ENCODE results near the gene ABCE1. TPM values are rescaled to one million over a fixed set of nuclear protein-coding genes. Genes with fewer than 3 reads are reported as not detected.

Gene ABCE1
- total RNA-seq, 1 experiment from 2014 or later: 73.7 TPM

DNA sequence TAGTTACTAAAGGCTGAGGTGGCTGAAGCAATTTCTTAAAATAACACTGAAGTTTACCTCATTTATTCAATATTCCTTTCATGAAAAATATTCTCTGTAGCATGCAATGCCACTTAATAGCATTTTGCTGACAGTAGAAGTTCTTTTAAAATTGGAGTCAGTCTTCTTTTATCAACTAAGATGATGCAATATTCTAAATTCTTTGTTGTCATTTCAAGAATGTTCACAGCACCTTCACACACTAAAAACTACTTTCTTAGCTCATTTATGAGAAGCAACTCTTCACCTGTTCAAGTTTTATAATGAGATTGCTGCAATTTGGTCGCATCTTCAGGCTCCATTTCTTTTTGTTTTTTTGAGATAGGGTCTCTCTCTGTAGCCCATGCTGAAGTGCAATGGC is 48.9 kb upstream of the ABCE1 start:
- BruUV-seq (replicated peaks): no TSS peak
- ChIA-PET POLR2A (no interaction called here), CTCF (no interaction called here)
- TF ChIP-seq, protein P1, sequence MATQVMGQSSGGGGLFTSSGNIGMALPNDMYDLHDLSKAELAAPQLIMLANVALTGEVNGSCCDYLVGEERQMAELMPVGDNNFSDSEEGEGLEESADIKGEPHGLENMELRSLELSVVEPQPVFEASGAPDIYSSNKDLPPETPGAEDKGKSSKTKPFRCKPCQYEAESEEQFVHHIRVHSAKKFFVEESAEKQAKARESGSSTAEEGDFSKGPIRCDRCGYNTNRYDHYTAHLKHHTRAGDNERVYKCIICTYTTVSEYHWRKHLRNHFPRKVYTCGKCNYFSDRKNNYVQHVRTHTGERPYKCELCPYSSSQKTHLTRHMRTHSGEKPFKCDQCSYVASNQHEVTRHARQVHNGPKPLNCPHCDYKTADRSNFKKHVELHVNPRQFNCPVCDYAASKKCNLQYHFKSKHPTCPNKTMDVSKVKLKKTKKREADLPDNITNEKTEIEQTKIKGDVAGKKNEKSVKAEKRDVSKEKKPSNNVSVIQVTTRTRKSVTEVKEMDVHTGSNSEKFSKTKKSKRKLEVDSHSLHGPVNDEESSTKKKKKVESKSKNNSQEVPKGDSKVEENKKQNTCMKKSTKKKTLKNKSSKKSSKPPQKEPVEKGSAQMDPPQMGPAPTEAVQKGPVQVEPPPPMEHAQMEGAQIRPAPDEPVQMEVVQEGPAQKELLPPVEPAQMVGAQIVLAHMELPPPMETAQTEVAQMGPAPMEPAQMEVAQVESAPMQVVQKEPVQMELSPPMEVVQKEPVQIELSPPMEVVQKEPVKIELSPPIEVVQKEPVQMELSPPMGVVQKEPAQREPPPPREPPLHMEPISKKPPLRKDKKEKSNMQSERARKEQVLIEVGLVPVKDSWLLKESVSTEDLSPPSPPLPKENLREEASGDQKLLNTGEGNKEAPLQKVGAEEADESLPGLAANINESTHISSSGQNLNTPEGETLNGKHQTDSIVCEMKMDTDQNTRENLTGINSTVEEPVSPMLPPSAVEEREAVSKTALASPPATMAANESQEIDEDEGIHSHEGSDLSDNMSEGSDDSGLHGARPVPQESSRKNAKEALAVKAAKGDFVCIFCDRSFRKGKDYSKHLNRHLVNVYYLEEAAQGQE (IDR thresholded peaks at IDR 0.05; ENCODE audit: insufficient read depth in 1 of 2, low read depth in 2 of 2, low read length in 1 of 2): no peak
- no peak for TF ChIP-seq SIN3A (IDR thresholded peaks at IDR 0.05; ENCODE audit: borderline replicate concordance, insufficient read depth, low read depth, low read length)
- in situ Hi-C loops (cut with HindIII; ENCODE audit: low pct_unique_long_range_greater_than_20kb, low sequenced_read_pairs) (no loop called here), intact Hi-C loops (cut with micrococcal nuclease; ENCODE audit: unreplicated experiment) (no loop called here)
- Histone ChIP-seq H3K9me3 (ENCODE audit: control insufficient read depth, insufficient read depth, low read depth, low read length) (no peaks in the 10 kb centered on the region), H3K27ac (ENCODE audit: low read length) (no peak overlapping the region), H3K4me3 (ENCODE audit: low read depth in 2 of 2, low read length in 2 of 2) (no peak overlapping the region), H3K36me3 (ENCODE audit: control insufficient read depth, insufficient read depth, low read length) (no peaks in the 10 kb centered on the region), H3K4me1 (ENCODE audit: control insufficient read depth, insufficient read depth, low read length) (no peaks in the 10 kb centered on the region), H3K27me3 (ENCODE audit: control insufficient read depth, insufficient read depth, low read length) (no peaks in the 10 kb centered on the region)
- DNase-seq (ENCODE audit: low read depth, low spot score) (no peak), ATAC-seq (no peak)

DNA sequence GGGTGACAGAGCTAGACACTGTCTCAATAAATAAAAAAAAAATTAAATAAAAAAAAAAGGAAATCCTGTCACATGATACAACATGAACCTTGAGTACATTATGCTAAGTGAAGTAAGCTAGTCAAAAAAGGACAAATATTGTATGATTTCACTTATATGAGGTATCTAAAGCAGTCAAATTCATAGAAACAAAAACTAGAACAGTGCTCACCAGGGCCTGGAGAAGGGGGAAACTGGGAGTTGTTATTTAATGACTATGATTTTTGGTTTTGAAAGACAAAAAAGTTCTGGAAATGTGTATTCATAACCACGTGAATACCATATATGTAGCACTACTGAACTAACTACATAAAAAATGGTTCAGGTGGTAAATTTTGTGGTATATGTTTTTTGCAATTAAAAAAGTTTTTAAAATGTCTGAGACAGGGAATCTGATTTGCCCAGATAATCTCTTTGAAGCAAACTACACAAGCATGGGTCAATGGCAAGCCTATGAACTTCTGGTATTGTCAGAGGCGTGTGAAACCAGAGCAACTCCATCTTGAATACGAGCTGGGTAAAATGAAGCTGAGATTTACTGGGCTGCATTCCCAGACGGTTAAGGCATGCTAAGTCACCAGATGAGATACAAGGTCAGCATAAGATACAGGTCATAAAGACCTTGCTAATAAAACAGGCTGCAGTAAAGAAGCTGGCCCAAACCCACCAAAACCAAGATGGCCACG is 42.4 kb upstream of the ABCE1 start:
- Histone ChIP-seq H3K4me1 (ENCODE audit: control insufficient read depth, insufficient read depth, low read length) (no peaks in the 10 kb centered on the region), H3K4me3 (ENCODE audit: low read depth in 2 of 2, low read length in 2 of 2) (no peak overlapping the region), H3K9me3 (ENCODE audit: control insufficient read depth, insufficient read depth, low read depth, low read length) (no peaks in the 10 kb centered on the region), H3K27ac (ENCODE audit: low read length) (no peak overlapping the region), H3K27me3 (ENCODE audit: control insufficient read depth, insufficient read depth, low read length) (no peaks in the 10 kb centered on the region), H3K36me3 (ENCODE audit: control insufficient read depth, insufficient read depth, low read length) (no peaks in the 10 kb centered on the region; the same call in 1 of the 2 replicates)
- CTCF ChIA-PET: no interaction called here
- DNase-seq (ENCODE audit: low read depth, low spot score) (no peak), ATAC-seq (no peak)
- in situ Hi-C loops (cut with HindIII; ENCODE audit: low pct_unique_long_range_greater_than_20kb, low sequenced_read_pairs): no loop called here
- intact Hi-C loops (cut with micrococcal nuclease; ENCODE audit: unreplicated experiment): no loop called here
- BruUV-seq (replicated peaks): no TSS peak
- no peak for TF ChIP-seq TCF7L2 (IDR thresholded peaks at IDR 0.05; ENCODE audit: low read depth, low read length)
- POLR2A ChIA-PET: no interaction called here

DNA sequence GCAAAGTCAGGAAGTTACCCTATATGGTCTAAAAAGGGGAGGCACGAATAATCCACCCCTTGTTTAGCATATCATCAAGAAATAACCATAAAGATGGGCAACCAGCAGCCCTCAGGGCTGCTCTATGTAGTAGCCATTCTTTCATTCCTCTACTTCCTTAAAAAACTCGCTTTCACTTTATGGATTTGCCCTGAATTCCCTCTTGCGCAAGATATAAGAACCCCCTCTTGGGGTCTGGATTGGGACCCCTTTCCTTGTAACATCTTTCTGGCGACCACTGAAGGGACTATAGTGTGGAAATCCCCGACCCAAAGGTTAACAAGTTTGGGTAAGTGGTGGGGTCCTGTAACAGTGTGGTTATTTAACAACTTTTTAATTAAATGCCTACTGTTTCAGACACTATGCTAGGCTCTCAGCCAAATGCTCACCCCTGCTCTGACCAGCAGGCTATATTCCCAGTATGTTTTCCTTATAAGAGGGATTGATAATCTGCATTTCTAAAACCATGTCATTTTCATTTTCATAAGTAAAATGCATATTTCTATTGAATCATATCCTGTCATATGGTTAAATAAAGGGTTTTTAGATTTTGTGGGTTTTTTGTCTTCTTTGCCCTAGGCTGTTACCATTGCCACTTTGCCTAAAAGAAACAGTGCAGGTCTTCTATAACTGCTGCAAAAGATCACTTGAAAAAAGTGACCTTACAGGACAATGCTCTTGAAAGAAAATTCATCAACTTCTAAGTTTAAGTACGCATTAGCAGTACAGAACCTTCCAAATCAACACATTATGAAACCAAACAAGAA is 41.6 kb upstream of the ABCE1 start:
- ChIA-PET CTCF (no interaction called here), POLR2A (no interaction called here)
- no peaks in the 10 kb centered on the region for H3K9me3 ChIP-seq (ENCODE audit: control insufficient read depth, insufficient read depth, low read depth, low read length)
- BruUV-seq (replicated peaks): no TSS peak
- H3K27ac ChIP-seq (ENCODE audit: low read length): no peak overlapping the region
- no peaks in the 10 kb centered on the region for H3K27me3 ChIP-seq (ENCODE audit: control insufficient read depth, insufficient read depth, low read length)
- in situ Hi-C loops (cut with HindIII; ENCODE audit: low pct_unique_long_range_greater_than_20kb, low sequenced_read_pairs) (no loop called here), intact Hi-C loops (cut with micrococcal nuclease; ENCODE audit: unreplicated experiment) (no loop called here)
- no peak overlapping the region for H3K4me3 ChIP-seq (ENCODE audit: low read depth in 2 of 2, low read length in 2 of 2)
- H3K36me3 ChIP-seq (ENCODE audit: control insufficient read depth, insufficient read depth, low read length): no peaks in the 10 kb centered on the region; the same call in 1 of the 2 replicates
- no peaks in the 10 kb centered on the region for H3K4me1 ChIP-seq (ENCODE audit: control insufficient read depth, insufficient read depth, low read length)
- TF ChIP-seq, protein P1 (IDR thresholded peaks at IDR 0.05; ENCODE audit: insufficient read depth in 1 of 2, low read depth in 2 of 2, low read length in 1 of 2): no peak
- TF ChIP-seq, protein P2, sequence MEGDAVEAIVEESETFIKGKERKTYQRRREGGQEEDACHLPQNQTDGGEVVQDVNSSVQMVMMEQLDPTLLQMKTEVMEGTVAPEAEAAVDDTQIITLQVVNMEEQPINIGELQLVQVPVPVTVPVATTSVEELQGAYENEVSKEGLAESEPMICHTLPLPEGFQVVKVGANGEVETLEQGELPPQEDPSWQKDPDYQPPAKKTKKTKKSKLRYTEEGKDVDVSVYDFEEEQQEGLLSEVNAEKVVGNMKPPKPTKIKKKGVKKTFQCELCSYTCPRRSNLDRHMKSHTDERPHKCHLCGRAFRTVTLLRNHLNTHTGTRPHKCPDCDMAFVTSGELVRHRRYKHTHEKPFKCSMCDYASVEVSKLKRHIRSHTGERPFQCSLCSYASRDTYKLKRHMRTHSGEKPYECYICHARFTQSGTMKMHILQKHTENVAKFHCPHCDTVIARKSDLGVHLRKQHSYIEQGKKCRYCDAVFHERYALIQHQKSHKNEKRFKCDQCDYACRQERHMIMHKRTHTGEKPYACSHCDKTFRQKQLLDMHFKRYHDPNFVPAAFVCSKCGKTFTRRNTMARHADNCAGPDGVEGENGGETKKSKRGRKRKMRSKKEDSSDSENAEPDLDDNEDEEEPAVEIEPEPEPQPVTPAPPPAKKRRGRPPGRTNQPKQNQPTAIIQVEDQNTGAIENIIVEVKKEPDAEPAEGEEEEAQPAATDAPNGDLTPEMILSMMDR (IDR thresholded peaks at IDR 0.05): no peak
- TF ChIP-seq POLR2AphosphoS5 (IDR thresholded peaks at IDR 0.05; ENCODE audit: low read depth, low read length) (no peak), SIN3A (IDR thresholded peaks at IDR 0.05; ENCODE audit: borderline replicate concordance, insufficient read depth, low read depth, low read length) (no peak), TCF7L2 (IDR thresholded peaks at IDR 0.05; ENCODE audit: low read depth, low read length) (no peak)
- no peak for ATAC-seq
- no peak for DNase-seq (ENCODE audit: low read depth, low spot score)

Data from Panc1 (cell line).